Keratinocyte (primary cell): ENCODE data around the gene ZIC5.

Experiments
- EZH2 ChIP-seq: IDR thresholded peaks from one replicate; pipeline ENCODE4 v1.6.1; 2012; ENCODE audit warnings: inconsistent platforms, mild to moderate bottlenecking, low read length, moderate library complexity
- TF ChIP-seq, protein P1 (sequence below), 3 experiments: IDR thresholded peaks in 1 of 3; conservative IDR thresholded peaks in 1 of 3; optimal IDR thresholded peaks in 1 of 3; 2 replicates in 2 of 3; 3 replicates in 1 of 3; pipeline versions ENCODE3 to v1.5.1; 2011; ENCODE audit warnings: low read length in 3 of 3, mild to moderate bottlenecking in 3 of 3, moderate library complexity in 2 of 3, control low read depth in 1 of 3, inconsistent platforms in 1 of 3; ENCODE audit not compliant: insufficient read depth in 2 of 3; ENCODE audit errors: extremely low read depth in 1 of 3

DNA sequence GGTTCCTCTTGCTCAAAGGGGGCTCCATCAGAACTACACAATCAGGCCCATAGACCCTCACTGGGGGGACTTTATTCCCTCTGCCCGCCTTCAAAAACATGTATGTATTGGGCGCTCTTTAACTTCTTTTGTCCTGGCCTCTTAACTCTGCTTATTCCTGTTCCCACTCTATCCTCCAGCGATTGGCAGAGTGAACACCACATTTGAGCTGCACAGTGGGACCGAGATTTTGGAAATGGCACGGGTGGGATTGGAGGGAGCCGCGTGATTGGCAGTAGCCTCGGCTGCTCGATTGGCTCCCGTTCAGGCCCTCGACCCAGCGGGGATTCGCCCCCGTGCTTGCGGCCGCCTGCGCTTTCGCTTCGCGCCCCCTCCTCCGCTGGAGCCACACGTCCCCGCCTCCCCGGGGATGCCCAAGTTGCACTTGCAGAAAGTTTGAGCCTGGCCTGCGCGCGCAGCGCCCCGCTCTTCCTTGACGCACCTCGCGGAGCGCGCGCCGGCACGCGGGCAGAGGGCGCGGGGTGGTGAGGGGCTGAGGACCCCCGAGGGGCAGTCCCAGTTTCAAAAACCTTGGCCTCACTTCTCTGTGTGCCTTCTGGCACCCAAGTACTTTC is at the start of gene ZIC5:
- peak; percentile 91 for TF ChIP-seq EZH2
- TF ChIP-seq, protein P1, sequence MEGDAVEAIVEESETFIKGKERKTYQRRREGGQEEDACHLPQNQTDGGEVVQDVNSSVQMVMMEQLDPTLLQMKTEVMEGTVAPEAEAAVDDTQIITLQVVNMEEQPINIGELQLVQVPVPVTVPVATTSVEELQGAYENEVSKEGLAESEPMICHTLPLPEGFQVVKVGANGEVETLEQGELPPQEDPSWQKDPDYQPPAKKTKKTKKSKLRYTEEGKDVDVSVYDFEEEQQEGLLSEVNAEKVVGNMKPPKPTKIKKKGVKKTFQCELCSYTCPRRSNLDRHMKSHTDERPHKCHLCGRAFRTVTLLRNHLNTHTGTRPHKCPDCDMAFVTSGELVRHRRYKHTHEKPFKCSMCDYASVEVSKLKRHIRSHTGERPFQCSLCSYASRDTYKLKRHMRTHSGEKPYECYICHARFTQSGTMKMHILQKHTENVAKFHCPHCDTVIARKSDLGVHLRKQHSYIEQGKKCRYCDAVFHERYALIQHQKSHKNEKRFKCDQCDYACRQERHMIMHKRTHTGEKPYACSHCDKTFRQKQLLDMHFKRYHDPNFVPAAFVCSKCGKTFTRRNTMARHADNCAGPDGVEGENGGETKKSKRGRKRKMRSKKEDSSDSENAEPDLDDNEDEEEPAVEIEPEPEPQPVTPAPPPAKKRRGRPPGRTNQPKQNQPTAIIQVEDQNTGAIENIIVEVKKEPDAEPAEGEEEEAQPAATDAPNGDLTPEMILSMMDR (optimal IDR thresholded peaks at IDR 0.05 in 1 of 3, IDR thresholded peaks at IDR 0.05 in 1 of 3, conservative IDR thresholded peaks at IDR 0.05 in 1 of 3; ENCODE audit: extremely low read depth in 1 of 3, insufficient read depth in 2 of 3, low read length in 3 of 3): no peak
